Kidney glomerular epithelial cell (primary cell): Measurements from ENCODE around the gene LAIR2.
"Not testable (repeated sequence)": the region's sequence is repeated elsewhere in the genome, so short reads cannot be mapped to it uniquely, and the experiment has no call there.

ENCODE experiments used
- DNase-seq: peaks from one replicate; lab custom pipeline; 2025; lab: John Stamatoyannopoulos, UW

The LAIR2 gene

DNA sequence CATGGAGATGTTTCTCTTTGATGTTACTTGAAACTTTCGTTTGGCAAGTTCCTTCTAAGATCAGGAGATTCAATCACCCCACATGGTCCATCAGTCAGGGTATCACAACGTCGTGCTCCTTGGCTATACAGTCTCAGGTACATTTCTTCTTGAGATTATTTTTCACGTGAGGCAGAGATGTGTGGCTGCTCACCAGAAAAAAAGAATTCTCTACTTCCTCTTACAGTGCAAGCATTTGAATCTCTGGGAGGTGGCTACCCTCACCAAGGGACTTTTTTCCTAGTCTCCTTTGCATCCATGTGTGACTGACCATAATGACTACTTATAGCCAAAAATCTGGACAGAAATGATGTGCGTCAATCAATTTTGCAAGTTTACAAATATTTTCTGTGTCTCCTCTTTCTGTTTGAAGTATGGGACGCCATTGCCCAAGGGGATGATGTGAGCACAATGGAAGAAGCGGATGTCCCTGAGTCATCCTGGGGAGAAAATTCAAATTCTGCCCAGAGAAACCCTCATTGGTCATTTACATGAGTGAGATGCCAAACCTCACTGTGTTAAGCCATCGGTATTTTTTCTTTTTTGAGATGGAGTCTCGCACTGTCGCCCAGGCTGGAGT is 8.6 kb upstream of the LAIR2 start:
- no peak for DNase-seq

GRCh38 chr19:54495284-54495683 is 7.3 kb upstream of the LAIR2 start:
- DNase-seq: not testable (repeated sequence)

GRCh38 chr19:54497747-54498450 is 4.7 kb upstream of the LAIR2 start:
- not testable (repeated sequence) for DNase-seq

GRCh38 chr19:54498451-54498772 is 4.2 kb upstream of the LAIR2 start:
- DNase-seq: not testable (repeated sequence)

DNA sequence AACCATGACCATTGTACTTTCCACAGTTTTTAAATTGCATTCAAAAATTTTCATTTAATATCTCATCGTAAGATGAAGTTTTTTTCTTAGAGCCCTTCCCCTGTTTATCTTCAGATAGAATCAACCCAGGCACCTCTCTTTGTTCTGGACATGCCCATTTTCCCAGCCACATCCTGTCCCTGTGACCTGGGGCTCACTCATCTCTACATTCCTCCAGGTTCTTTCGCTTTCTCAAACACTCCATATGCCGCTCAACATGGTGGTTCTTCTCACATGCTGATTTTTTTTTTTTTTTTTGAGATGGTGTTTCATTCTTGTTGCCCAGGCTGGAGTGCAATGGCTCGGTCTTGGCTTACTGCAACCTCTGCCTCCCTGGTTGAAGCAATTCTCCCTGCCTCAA is 2.9 kb downstream of the LAIR2 start:
- not testable (repeated sequence) for DNase-seq

DNA sequence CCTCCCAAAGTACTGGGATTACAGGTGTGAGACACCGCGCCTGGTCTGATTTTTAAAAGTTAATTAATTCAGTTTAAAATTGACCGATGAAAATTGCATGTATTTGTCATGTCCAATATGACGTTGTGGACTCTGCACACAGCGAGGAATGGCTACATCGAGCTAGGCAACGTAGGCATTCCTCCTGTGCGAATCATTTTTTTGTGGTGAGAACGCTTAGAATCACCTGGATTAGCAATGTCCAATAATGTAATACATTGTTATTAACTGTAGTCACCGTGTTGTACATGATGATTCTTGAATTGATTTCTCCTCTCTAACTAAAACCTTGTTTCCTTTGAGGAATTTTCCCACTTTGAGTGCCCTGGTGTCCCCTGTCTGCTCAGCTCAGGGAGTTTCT is 3.4 kb downstream of the LAIR2 start:
- no peak for DNase-seq

DNA sequence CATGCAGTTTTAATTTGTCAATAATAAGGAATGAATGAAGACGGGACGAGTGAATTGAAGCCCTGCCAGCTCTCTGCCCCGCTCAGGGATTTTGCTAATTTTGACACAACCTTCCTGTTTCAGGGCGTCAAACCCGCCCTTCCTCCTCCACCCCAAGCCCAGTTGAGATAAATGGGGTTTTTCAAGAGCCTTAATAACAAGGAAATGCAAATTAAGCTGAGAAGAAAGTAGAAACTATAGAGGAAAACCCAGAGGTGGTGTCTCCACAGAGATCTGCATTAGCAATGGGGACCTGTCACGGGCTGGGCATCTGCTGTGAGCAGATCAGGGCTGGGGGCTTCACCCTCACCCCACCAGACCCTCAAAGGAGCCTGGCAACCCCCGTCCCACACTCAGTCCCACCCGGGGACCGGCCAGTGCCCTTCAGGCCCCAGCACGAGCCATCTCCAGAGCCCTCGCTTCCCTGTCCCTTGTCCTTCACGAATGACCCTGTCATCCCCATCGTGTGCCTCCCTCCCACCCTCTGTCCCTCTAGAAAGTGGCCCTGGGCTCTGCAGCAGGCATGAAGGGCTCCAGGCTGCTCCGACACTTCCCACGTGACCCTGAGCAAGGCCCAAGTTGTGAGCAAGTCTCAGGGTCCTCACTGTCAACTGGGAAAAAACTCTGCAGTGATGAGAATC is 4.5 kb downstream of the LAIR2 start:
- not testable (repeated sequence) for DNase-seq

GRCh38 chr19:54507824-54508223 is 5.2 kb downstream of the LAIR2 start:
- DNase-seq: no peak

GRCh38 chr19:54508487-54508886 is 5.9 kb downstream of the LAIR2 start:
- DNase-seq: not testable (repeated sequence)

DNA sequence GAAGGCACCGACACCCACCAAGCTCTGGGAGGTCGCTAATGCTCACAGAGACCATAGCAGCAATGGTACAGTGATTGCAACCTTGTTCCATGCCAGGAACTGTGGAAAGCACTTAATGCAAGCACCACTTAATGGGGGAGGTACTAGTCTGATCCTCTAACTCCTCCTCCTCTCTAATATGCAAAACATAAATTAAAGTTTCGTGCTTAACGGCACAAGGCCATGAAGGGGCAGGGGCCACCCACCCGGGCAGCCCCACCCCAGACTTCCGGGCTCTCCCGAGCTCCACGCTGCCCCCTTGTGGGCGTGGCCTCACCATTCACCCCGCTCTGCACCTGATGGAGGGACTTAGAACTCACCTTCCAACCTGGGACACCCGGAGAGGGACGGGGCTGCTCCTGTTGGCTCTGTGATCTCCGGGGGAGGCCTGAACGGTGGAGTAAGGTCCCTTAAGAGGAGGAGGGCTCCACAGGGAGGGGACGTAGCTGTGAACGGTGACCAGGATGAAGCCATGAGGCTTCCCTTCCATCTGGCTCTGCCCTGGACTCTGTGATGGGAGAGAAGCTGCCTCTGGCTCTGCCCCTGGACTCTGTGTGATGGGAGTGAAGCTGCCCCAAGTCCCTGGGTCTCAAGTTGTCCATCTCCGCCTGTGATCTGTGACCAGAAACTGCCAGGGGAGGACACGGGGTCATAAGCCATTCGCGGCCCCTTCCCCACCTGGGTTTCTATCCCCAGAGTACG is 6.7 kb downstream of the LAIR2 start:
- DNase-seq: not testable (repeated sequence)

- no peak for DNase-seq
These were observed 12.5 kb downstream of the LAIR2 start for GRCh38 chr19:54515156-54515555.

- DNase-seq: peak; percentile 2
These were observed 14.9 kb downstream of the LAIR2 start for GRCh38 chr19:54517483-54517882.

- DNase-seq: no peak
These were observed 16.2 kb downstream of the LAIR2 start for GRCh38 chr19:54518844-54519243.

- DNase-seq: no peak
These were observed 18.6 kb downstream of the LAIR2 start for GRCh38 chr19:54521022-54521859.

GRCh38 chr19:54521860-54522513 is 19.4 kb downstream of the LAIR2 start:
- DNase-seq: no peak

- DNase-seq: no peak
These were observed 20.8 kb downstream of the LAIR2 start for GRCh38 chr19:54523403-54523802.

DNA sequence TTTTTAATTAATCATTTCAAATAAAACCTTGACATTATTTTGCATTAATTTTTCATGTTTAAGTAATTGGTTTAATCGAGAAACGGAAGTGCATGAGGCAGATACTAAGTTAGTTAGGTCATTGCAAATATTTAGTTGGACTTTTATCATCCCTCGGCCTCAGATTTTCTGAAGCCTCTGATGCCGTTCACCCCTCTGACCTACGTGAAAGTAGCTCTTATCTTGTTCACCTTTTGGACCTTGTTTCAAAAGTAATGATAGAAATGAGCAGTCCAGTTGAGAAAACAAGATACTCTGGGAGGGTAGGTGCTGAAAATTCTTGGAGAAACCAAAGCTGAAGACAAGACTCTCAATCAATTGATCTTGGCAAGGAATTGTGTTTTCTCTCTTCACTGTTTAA is 23.0 kb downstream of the LAIR2 start:
- no peak for DNase-seq

GRCh38 chr19:54526972-54527371 is 24.3 kb downstream of the LAIR2 start:
- no peak for DNase-seq

DNA sequence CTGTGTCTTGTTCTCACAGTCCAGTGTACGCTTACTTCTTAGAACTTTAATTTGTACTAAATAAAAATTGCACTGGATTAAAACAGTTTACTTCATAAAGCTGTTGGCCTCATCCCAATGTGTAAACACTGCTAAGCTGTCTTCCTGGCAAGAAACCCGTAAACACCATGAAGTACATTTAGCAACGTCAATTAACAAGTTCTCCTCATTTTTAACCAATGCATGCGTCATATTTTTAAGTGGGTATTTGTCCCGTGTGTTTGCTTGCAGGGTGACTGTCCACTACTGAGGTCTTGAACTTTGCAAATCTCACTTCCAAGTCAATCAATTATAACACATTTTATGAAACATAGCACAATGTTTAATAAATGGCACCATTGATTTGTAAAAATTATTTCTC is 28.2 kb downstream of the LAIR2 start:
- DNase-seq: no peak

GRCh38 chr19:54532528-54532927 is 29.9 kb downstream of the LAIR2 start:
- DNase-seq: no peak

DNA sequence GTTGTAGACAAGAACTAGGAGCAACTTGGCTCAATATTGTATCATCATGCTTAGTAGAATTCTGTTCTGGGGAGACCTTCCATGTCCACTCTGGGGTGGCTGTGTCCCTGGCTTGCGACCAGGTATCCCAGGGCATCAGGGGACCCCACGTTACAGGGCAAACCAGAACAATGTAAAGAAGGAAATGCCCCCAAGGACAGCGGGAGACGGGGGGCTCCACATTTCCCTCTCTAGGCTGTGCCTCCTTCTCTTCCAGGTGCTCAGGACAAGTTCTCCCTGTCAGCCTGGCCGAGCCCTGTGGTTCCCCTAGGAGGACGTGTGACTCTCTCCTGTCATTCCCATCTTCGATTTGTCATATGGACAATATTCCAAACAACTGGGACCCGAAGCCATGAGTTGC is 30.8 kb downstream of the LAIR2 start:
- no peak for DNase-seq
